ENCODE data around the gene HK2.
"Not testable (repeated sequence)": the region's sequence is repeated elsewhere in the genome, so short reads cannot be mapped to it uniquely, and the experiment has no call there.

DNA sequence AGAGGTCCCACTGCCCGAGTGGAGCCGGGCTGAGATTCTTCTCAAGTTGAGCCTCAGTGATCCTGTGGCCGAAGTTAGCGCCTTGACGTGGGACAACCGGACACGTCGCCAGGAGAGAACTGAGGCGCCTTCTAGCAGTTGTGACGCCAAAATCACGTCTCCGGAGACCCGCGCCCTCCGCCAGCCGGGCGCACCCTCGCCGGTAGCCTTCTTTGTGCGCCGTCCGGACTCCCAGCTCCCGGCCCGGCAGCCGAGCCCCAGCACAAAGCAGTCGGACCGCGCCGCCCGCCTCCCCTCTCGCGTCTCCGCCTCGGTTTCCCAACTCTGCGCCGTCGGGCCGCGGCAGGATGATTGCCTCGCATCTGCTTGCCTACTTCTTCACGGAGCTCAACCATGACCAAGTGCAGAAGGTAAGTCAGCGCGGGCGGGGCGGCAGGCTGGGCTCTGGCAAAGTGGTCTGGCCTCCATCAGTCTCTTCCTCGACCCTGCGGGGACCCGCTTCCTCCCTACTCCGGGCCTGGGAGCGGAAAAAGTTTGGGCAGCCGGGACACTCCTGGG lies 386 bp downstream of the HK2 start:
- TF ChIP-seq POLR2A, POLR2AphosphoS5 (IDR thresholded peaks at IDR 0.05; ENCODE audit: low read depth, low read length): not testable (repeated sequence)

Data from GM12891 (cell line).